ENCODE measurements around the gene GRID2. TPM values are rescaled to one million over a fixed set of nuclear protein-coding genes. Genes with fewer than 3 reads are reported as not detected.

Gene GRID2
- total RNA-seq, 2 experiments from 2014 or later, result not detected

GRCh38 chr4:92521941-92522340 lies 218.2 kb downstream of the GRID2 start:
- DNase-seq, result no peak
- Mint-ChIP-seq H3K27me3 (ENCODE audit: low read depth) (no peaks in the 10 kb centered on the region), H3K27ac (no peak overlapping the region), H3K36me3 (ENCODE audit: low read depth) (no peaks in the 10 kb centered on the region), H3K9me3 (no peaks in the 10 kb centered on the region), H3K4me3 (no peak overlapping the region), H3K4me1 (ENCODE audit: low read depth) (no peaks in the 10 kb centered on the region)
- intact Hi-C loops (cut with micrococcal nuclease), result no loop called here
- CTCF ChIA-PET, result no interaction called here

GRCh38 chr4:92522356-92522755 lies 218.6 kb downstream of the GRID2 start:
- Mint-ChIP-seq H3K9me3 (no peaks in the 10 kb centered on the region), H3K27ac (no peak overlapping the region), H3K4me3 (no peak overlapping the region), H3K27me3 (ENCODE audit: low read depth) (no peaks in the 10 kb centered on the region), H3K4me1 (ENCODE audit: low read depth) (no peaks in the 10 kb centered on the region), H3K36me3 (ENCODE audit: low read depth) (no peaks in the 10 kb centered on the region)
- no peak for DNase-seq
- intact Hi-C loops (cut with micrococcal nuclease), result no loop called here
- CTCF ChIA-PET, result no interaction called here

GRCh38 chr4:92524131-92524530 lies 220.4 kb downstream of the GRID2 start:
- CTCF ChIA-PET, result no interaction called here
- no peak for DNase-seq
- no peak overlapping the region for H3K27ac Mint-ChIP-seq
- no peaks in the 10 kb centered on the region for H3K4me1 Mint-ChIP-seq (ENCODE audit: low read depth)
- H3K36me3 Mint-ChIP-seq (ENCODE audit: low read depth), result no peaks in the 10 kb centered on the region
- no peak overlapping the region for H3K4me3 Mint-ChIP-seq
- no peaks in the 10 kb centered on the region for H3K27me3 Mint-ChIP-seq (ENCODE audit: low read depth)
- no peaks in the 10 kb centered on the region for H3K9me3 Mint-ChIP-seq
- intact Hi-C loops (cut with micrococcal nuclease), result no loop called here

GRCh38 chr4:92528541-92528940 lies 224.8 kb downstream of the GRID2 start:
- Mint-ChIP-seq H3K27ac (no peak overlapping the region), H3K4me1 (ENCODE audit: low read depth) (no peaks in the 10 kb centered on the region), H3K9me3 (peaks cover 3% of the 10 kb centered on the region), H3K4me3 (no peak overlapping the region), H3K36me3 (ENCODE audit: low read depth) (no peaks in the 10 kb centered on the region), H3K27me3 (ENCODE audit: low read depth) (no peaks in the 10 kb centered on the region)
- no peak for DNase-seq
- intact Hi-C loops (cut with micrococcal nuclease), result no loop called here
- CTCF ChIA-PET, result interaction anchor here (0.7 kb wide), 1 partner anchor 915 kb away, joined by 4 read pairs; no protein-coding TSS in a partner anchor

- intact Hi-C loops (cut with micrococcal nuclease), result no loop called here
- CTCF ChIA-PET, result no interaction called here
- no peak for DNase-seq
- Mint-ChIP-seq H3K27me3 (ENCODE audit: low read depth) (no peaks in the 10 kb centered on the region), H3K36me3 (ENCODE audit: low read depth) (no peaks in the 10 kb centered on the region), H3K9me3 (peaks cover 3% of the 10 kb centered on the region), H3K4me1 (ENCODE audit: low read depth) (no peaks in the 10 kb centered on the region), H3K4me3 (no peak overlapping the region), H3K27ac (no peak overlapping the region)
Measured at GRCh38 chr4:92529510-92529909, 225.7 kb downstream of the GRID2 start.

- Mint-ChIP-seq H3K27ac (no peak overlapping the region), H3K36me3 (ENCODE audit: low read depth) (no peaks in the 10 kb centered on the region), H3K9me3 (peaks cover 5% of the 10 kb centered on the region), H3K4me3 (no peak overlapping the region), H3K27me3 (ENCODE audit: low read depth) (no peaks in the 10 kb centered on the region), H3K4me1 (ENCODE audit: low read depth) (no peaks in the 10 kb centered on the region)
- DNase-seq, result no peak
- intact Hi-C loops (cut with micrococcal nuclease), result no loop called here
- CTCF ChIA-PET, result no interaction called here
Measured at GRCh38 chr4:92535599-92535998, 231.8 kb downstream of the GRID2 start.

- H3K4me3 Mint-ChIP-seq, result no peak overlapping the region
- no peak overlapping the region for H3K27ac Mint-ChIP-seq
- H3K4me1 Mint-ChIP-seq (ENCODE audit: low read depth), result no peaks in the 10 kb centered on the region
- peaks cover 6% of the 10 kb centered on the region for H3K9me3 Mint-ChIP-seq
- intact Hi-C loops (cut with micrococcal nuclease), result no loop called here
- H3K36me3 Mint-ChIP-seq (ENCODE audit: low read depth), result no peaks in the 10 kb centered on the region
- CTCF ChIA-PET, result no interaction called here
- no peak for DNase-seq
- no peaks in the 10 kb centered on the region for H3K27me3 Mint-ChIP-seq (ENCODE audit: low read depth)
Measured at GRCh38 chr4:92551616-92552015, 247.8 kb downstream of the GRID2 start.

- intact Hi-C loops (cut with micrococcal nuclease), result no loop called here
- CTCF ChIA-PET, result no interaction called here
- no peak overlapping the region for H3K27ac Mint-ChIP-seq
- H3K27me3 Mint-ChIP-seq (ENCODE audit: low read depth), result no peaks in the 10 kb centered on the region
- no peak for DNase-seq
- H3K4me1 Mint-ChIP-seq (ENCODE audit: low read depth), result no peaks in the 10 kb centered on the region
- H3K4me3 Mint-ChIP-seq, result no peak overlapping the region
- H3K36me3 Mint-ChIP-seq (ENCODE audit: low read depth), result no peaks in the 10 kb centered on the region
- peaks cover 13% of the 10 kb centered on the region for H3K9me3 Mint-ChIP-seq
Measured at GRCh38 chr4:92566269-92566668, 262.5 kb downstream of the GRID2 start.

- no peaks in the 10 kb centered on the region for H3K36me3 Mint-ChIP-seq (ENCODE audit: low read depth)
- no peaks in the 10 kb centered on the region for H3K4me1 Mint-ChIP-seq (ENCODE audit: low read depth)
- CTCF ChIA-PET, result no interaction called here
- no peaks in the 10 kb centered on the region for H3K9me3 Mint-ChIP-seq
- intact Hi-C loops (cut with micrococcal nuclease), result no loop called here
- no peak for DNase-seq
- no peak overlapping the region for H3K27ac Mint-ChIP-seq
- H3K4me3 Mint-ChIP-seq, result no peak overlapping the region
- no peaks in the 10 kb centered on the region for H3K27me3 Mint-ChIP-seq (ENCODE audit: low read depth)
Measured at GRCh38 chr4:92580816-92581215, 277.1 kb downstream of the GRID2 start.

GRCh38 chr4:92599044-92599443 lies 295.3 kb downstream of the GRID2 start:
- H3K4me3 Mint-ChIP-seq, result no peak overlapping the region
- CTCF ChIA-PET, result interaction anchor here (0.6 kb wide), 1 partner anchor 1022 kb away, joined by 3 read pairs; no protein-coding TSS in a partner anchor
- intact Hi-C loops (cut with micrococcal nuclease), result no loop called here
- peaks cover 9% of the 10 kb centered on the region for H3K9me3 Mint-ChIP-seq
- no peaks in the 10 kb centered on the region for H3K4me1 Mint-ChIP-seq (ENCODE audit: low read depth)
- H3K27me3 Mint-ChIP-seq (ENCODE audit: low read depth), result no peaks in the 10 kb centered on the region
- no peak for DNase-seq
- no peak overlapping the region for H3K27ac Mint-ChIP-seq
- H3K36me3 Mint-ChIP-seq (ENCODE audit: low read depth), result no peaks in the 10 kb centered on the region

GRCh38 chr4:92600638-92601037 lies 296.9 kb downstream of the GRID2 start:
- peaks cover 11% of the 10 kb centered on the region for H3K9me3 Mint-ChIP-seq
- H3K36me3 Mint-ChIP-seq (ENCODE audit: low read depth), result no peaks in the 10 kb centered on the region
- H3K4me3 Mint-ChIP-seq, result no peak overlapping the region
- DNase-seq, result no peak
- CTCF ChIA-PET, result no interaction called here
- H3K27me3 Mint-ChIP-seq (ENCODE audit: low read depth), result no peaks in the 10 kb centered on the region
- intact Hi-C loops (cut with micrococcal nuclease), result no loop called here
- H3K27ac Mint-ChIP-seq, result no peak overlapping the region
- H3K4me1 Mint-ChIP-seq (ENCODE audit: low read depth), result no peaks in the 10 kb centered on the region

- no peaks in the 10 kb centered on the region for H3K27me3 Mint-ChIP-seq (ENCODE audit: low read depth)
- CTCF ChIA-PET, result no interaction called here
- intact Hi-C loops (cut with micrococcal nuclease), result no loop called here
- H3K4me1 Mint-ChIP-seq (ENCODE audit: low read depth), result no peaks in the 10 kb centered on the region
- no peak overlapping the region for H3K27ac Mint-ChIP-seq
- H3K9me3 Mint-ChIP-seq, result peaks cover 14% of the 10 kb centered on the region
- H3K4me3 Mint-ChIP-seq, result no peak overlapping the region
- no peaks in the 10 kb centered on the region for H3K36me3 Mint-ChIP-seq (ENCODE audit: low read depth)
- DNase-seq, result no peak
Measured at GRCh38 chr4:92606227-92606626, 302.5 kb downstream of the GRID2 start.

GRCh38 chr4:92615049-92615448 lies 311.3 kb downstream of the GRID2 start:
- CTCF ChIA-PET, result no interaction called here
- H3K27me3 Mint-ChIP-seq (ENCODE audit: low read depth), result no peaks in the 10 kb centered on the region
- DNase-seq, result no peak
- no peak overlapping the region for H3K4me3 Mint-ChIP-seq
- intact Hi-C loops (cut with micrococcal nuclease), result no loop called here
- no peaks in the 10 kb centered on the region for H3K4me1 Mint-ChIP-seq (ENCODE audit: low read depth)
- no peaks in the 10 kb centered on the region for H3K36me3 Mint-ChIP-seq (ENCODE audit: low read depth)
- no peak overlapping the region for H3K27ac Mint-ChIP-seq
- H3K9me3 Mint-ChIP-seq, result peaks cover 8% of the 10 kb centered on the region

- Mint-ChIP-seq H3K36me3 (ENCODE audit: low read depth) (no peaks in the 10 kb centered on the region), H3K27me3 (ENCODE audit: low read depth) (no peaks in the 10 kb centered on the region), H3K27ac (no peak overlapping the region), H3K4me1 (ENCODE audit: low read depth) (no peaks in the 10 kb centered on the region), H3K9me3 (peaks cover 7% of the 10 kb centered on the region), H3K4me3 (no peak overlapping the region)
- intact Hi-C loops (cut with micrococcal nuclease), result no loop called here
- DNase-seq, result no peak
- CTCF ChIA-PET, result no interaction called here
Measured at GRCh38 chr4:92618968-92619367, 315.2 kb downstream of the GRID2 start.
